NCI-H187 treated with DMSO at 0.1 percent for 48 hours (cell line): ENCODE data around the gene MRM3.
"Not testable (repeated sequence)": the region's sequence is repeated elsewhere in the genome, so short reads cannot be mapped to it uniquely, and the experiment has no call there.

Source experiments
- DNase-seq: peaks from one replicate; lab custom pipeline; 2025; lab: John Stamatoyannopoulos, UW

The MRM3 gene

GRCh38 chr17:825216-825615 is 43.1 kb downstream of the MRM3 start:
- no peak for DNase-seq

DNA sequence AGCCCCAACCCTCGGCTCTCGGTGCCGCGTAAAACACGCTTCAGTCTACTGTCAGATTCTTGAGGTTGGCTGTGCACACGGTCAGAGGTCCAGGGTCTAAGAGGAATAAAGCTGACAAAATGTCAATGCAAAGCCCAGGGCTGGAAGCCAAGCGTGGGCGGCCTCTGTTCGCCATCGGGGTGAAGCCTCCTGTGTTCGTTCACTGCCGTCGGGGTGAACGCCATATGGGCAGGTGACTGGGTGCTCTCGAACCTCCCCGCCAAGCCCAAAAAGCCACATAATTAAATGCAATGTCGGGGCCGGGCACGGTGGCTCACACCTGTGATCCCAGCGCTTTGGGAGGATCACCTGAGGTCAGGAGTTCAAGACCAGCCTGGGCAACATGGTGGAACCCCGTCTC is 44.6 kb downstream of the MRM3 start:
- no peak for DNase-seq

- DNase-seq: no peak
These were observed 46.6 kb downstream of the MRM3 start for GRCh38 chr17:828761-829160.

- DNase-seq: not testable (repeated sequence)
These were observed 47.5 kb downstream of the MRM3 start for GRCh38 chr17:829614-830013.

DNA sequence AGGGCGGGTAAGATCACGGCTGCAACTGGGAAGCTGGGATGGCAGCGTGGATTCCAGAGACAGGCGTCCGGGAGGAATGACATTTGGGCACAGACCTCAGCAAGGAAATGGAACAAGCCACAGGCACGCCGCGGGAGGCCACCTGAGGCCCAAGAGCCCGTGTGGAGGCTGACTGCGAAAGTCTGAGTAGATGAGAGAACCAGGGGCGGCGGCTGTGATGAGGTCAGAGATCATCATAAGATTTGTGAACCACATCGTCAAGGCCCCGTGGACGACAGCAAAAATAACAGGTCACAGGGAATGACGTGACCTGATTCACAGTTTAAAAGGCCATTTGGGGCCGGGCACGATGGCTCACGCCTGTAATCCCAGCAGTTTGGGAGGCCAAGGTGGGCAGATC is 48.2 kb downstream of the MRM3 start:
- no peak for DNase-seq

- no peak for DNase-seq
These were observed 48.8 kb downstream of the MRM3 start for GRCh38 chr17:830950-831349.

GRCh38 chr17:834136-834535 is 52.0 kb downstream of the MRM3 start:
- DNase-seq: no peak

GRCh38 chr17:835263-835662 is 53.1 kb downstream of the MRM3 start:
- DNase-seq: no peak

DNA sequence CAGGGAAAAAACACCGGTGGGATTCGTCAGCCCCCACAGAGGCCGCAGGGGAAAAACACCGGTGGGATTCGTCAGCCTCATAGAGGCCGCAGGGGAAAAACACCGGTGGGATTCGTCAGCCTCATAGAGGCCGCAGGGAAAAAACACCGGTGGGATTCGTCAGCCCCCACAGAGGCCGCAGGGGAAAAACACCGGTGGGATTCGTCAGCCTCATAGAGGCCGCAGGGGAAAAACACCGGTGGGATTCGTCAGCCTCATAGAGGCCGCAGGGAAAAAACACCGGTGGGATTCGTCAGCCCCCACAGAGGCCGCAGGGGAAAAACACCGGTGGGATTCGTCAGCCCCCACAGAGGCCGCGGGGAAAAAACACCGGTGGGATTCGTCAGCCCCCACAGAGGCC is 53.6 kb downstream of the MRM3 start:
- DNase-seq: not testable (repeated sequence)

GRCh38 chr17:836151-836550 is 54.0 kb downstream of the MRM3 start:
- DNase-seq: no peak

- DNase-seq: no peak
These were observed 56.3 kb downstream of the MRM3 start for GRCh38 chr17:838486-838885.

- DNase-seq: no peak
These were observed 59.2 kb downstream of the MRM3 start for GRCh38 chr17:841313-841712.
